Fibroblast of villous mesenchyme (primary cell): ENCODE measurements around the gene DIAPH2. TPM values are rescaled to one million over a fixed set of nuclear protein-coding genes. Genes with fewer than 3 reads are reported as not detected.

ENCODE experiments used
- DNase-seq: peaks from one replicate; pipeline ENCODE4 v3.0.0-alpha.2; 2010; ENCODE audit warnings: low read depth
- H3K4me3 ChIP-seq: 2 replicates; pipeline ENCODE4 v1.5.1; 2011; ENCODE audit warnings: low read depth, mild to moderate bottlenecking, low read length
- CTCF ChIP-seq: IDR thresholded peaks from 2 replicates; pipeline ENCODE4 v1.5.1; 2012; ENCODE audit warnings: low read depth, mild to moderate bottlenecking, low read length; ENCODE audit not compliant: insufficient read depth
- total RNA-seq: library from RNA; depleted of rRNA; stranded (reverse); fragments of >200 nt; gene quantifications from 2 replicates; pipeline ENCODE4 v1.2.3, GENCODE V29; 2012

DIAPH2 gene
- total RNA-seq, 1 donor, result 15.5 TPM

DNA sequence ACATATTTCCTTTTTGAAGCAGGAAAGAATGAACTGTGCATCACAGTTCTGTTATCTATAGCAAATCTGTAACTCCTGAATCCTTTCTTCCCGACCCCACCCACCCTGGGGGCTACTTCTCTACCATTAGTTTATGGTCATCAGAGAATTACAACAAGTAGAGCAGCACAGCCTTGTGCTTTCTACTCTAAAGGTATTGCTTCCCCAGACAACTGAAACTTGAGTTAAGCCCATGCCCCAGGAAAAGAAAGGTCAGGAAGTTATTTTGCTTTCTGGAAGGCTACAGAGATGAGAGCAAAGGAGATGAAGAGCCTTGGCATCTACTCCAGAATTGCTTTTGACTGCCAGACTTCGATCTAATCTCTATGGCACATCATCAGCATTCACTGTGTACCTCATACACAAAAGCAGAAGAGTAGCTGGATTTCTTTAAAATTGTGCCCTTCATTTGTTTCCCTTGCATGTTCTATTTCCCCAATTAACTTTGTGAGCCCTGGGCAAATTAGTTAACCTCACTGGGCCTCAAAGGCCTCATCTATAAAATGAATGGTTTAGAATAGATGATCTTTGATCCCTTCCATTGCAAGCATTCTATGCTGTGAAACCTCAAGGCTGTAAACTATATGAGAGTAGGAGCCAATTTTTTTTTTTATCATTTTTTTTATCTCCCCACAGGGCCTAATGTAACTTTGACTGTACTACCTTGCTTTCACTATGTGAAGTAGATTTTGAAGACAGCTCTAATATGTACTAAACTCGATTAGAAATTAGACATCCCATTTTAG, 794.7 kb downstream of the DIAPH2 start:
- TF ChIP-seq CTCF, result no peak
- no peak for DNase-seq

GRCh38 chrX:97481228-97481627, 796.6 kb downstream of the DIAPH2 start:
- peak; percentile 3 for DNase-seq
- no peak for TF ChIP-seq CTCF

More for the DNA sequence above, 794.7 kb downstream of the DIAPH2 start:
- no peak overlapping the region for H3K4me3 ChIP-seq

GRCh38 chrX:97482666-97483300, 798.1 kb downstream of the DIAPH2 start:
- no peak overlapping the region for H3K4me3 ChIP-seq
- no peak for TF ChIP-seq CTCF
- no peak for DNase-seq

More at GRCh38 chrX:97481228-97481627, 796.6 kb downstream of the DIAPH2 start:
- no peak overlapping the region for H3K4me3 ChIP-seq

- peak; percentile 5 for DNase-seq
- TF ChIP-seq CTCF, result no peak
- H3K4me3 ChIP-seq, result no peak overlapping the region
Observed at GRCh38 chrX:97490656-97491055, 806.0 kb downstream of the DIAPH2 start.

- TF ChIP-seq CTCF, result no peak
- DNase-seq, result no peak
- no peak overlapping the region for H3K4me3 ChIP-seq
Observed at GRCh38 chrX:97494756-97495372, 810.2 kb downstream of the DIAPH2 start.

DNA sequence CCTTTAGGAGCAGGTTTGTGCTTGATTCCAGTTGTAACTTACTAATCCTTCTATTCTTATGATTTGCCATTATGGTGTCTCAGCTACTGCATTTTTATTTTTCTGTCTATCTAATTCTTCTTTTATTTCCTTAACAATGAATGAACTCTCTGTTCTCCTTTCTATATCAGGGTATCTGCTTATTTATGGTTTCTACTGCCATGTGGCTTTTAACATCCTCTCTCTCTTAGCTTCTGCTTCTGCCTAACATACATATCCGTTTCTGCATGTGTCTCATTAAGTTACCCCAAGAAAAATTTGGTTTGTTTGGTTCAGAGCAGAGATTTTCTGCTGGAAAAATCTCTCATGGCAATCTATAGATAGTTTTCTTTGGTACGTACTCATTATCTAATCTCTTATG, 813.5 kb downstream of the DIAPH2 start:
- no peak for DNase-seq
- no peak overlapping the region for H3K4me3 ChIP-seq
- TF ChIP-seq CTCF, result no peak
